ENCODE data around the gene SUGCT.

- TF ChIP-seq CTCF (IDR thresholded peaks at IDR 0.05 in 8 of 11, conservative IDR thresholded peaks at IDR 0.05 in 3 of 11) (no peak), POLR2A (IDR thresholded peaks at IDR 0.05) (no peak)
Measured at GRCh38 chr7:40733114-40733513, 598.3 kb downstream of the SUGCT start.
